SK-N-SH (cell line): ENCODE results near the gene ORMDL1. TPM values are rescaled to one million over a fixed set of nuclear protein-coding genes. Genes with fewer than 3 reads are reported as not detected.

Source experiments
- CTCF ChIA-PET: fragments of 300-600, 350-600 bp; formaldehyde crosslinking; extraction: SDS; loops from one replicate; lab custom pipeline; 2021; lab: Yijun Ruan, JAX
- POLR2A ChIA-PET: fragments of 350-600 bp; sonication (Branson Sonifier 250); formaldehyde crosslinking; extraction: SDS; loops from one replicate; lab custom pipeline; 2020; ENCODE audit warnings: antibody characterized with exemption, inconsistent platforms; lab: Yijun Ruan, JAX
- DNase-seq: peaks from one replicate; pipeline ENCODE4 v3.0.0; 2012
- H2AFZ ChIP-seq: fragments of 200-600 bp; sonication (generic); 2 replicates; pipeline ENCODE4 v1.8.1; 2016; ENCODE audit warnings: antibody characterized with exemption, mild to moderate bottlenecking, low read depth
- H3F3A ChIP-seq: fragments of 200-600 bp; sonication (generic); replicated peaks from 2 replicates; pipeline ENCODE3; 2016; ENCODE audit warnings: antibody characterized with exemption, mild to moderate bottlenecking; ENCODE audit not compliant: insufficient read depth
- H3K27ac ChIP-seq, 2 experiments: fragments of 200-500 bp in 1 of 2; fragments of 200-600 bp in 1 of 2; sonication (Bioruptor generic) in 1 of 2; sonication (generic), shearing (Covaris generic) in 1 of 2; 2 replicates each; pipeline versions ENCODE4 v1.5.1 to v1.6.1; 2014 to 2016; ENCODE audit warnings: low read depth in 2 of 2, inconsistent platforms in 1 of 2, low read length in 1 of 2, mild to moderate bottlenecking in 1 of 2, mixed read lengths in 1 of 2
- H3K27me3 ChIP-seq: fragments of 200-600 bp; sonication (generic), shearing (Covaris generic); 2 replicates; pipeline ENCODE4 v1.6.1; 2016; ENCODE audit warnings: mixed run types; ENCODE audit not compliant: insufficient read depth
- H3K36me3 ChIP-seq, 2 experiments: fragments of 200-500 bp in 1 of 2; fragments of 200-600 bp in 1 of 2; sonication (Bioruptor generic) in 1 of 2; sonication (generic) in 1 of 2; replicated peaks in 1 of 2; 2 replicates each; pipeline versions ENCODE3 to v1.5.1; 2014 to 2016; ENCODE audit warnings: low read length in 1 of 2, mild to moderate bottlenecking in 1 of 2; ENCODE audit not compliant: insufficient read depth in 2 of 2, control insufficient read depth in 1 of 2
- H3K4me1 ChIP-seq, 2 experiments: fragments of 200-500 bp in 1 of 2; fragments of 200-600 bp in 1 of 2; sonication (Bioruptor generic) in 1 of 2; sonication (generic), shearing (Covaris generic) in 1 of 2; 2 replicates each; pipeline versions ENCODE4 v1.5.1 to v1.6.1; 2014 to 2016; ENCODE audit warnings: low read depth in 1 of 2, low read length in 1 of 2, mixed run types in 1 of 2; ENCODE audit not compliant: insufficient read depth in 2 of 2, control insufficient read depth in 1 of 2
- H3K4me2 ChIP-seq: fragments of 200-600 bp; sonication (generic), shearing (Covaris generic); 2 replicates; pipeline ENCODE4 v1.6.1; 2017; ENCODE audit warnings: mixed run types
- H3K4me3 ChIP-seq, 2 experiments: fragments of 200-500 bp in 1 of 2; fragments of 200-600 bp in 1 of 2; sonication (Bioruptor generic) in 1 of 2; sonication (generic), shearing (Covaris generic) in 1 of 2; 2 replicates each; pipeline versions ENCODE4 v1.5.1 to v1.8.1; 2014 to 2016; ENCODE audit warnings: low read depth in 2 of 2, inconsistent platforms in 1 of 2, low read length in 1 of 2, mild to moderate bottlenecking in 1 of 2, mixed read lengths in 1 of 2, moderate library complexity in 1 of 2
- H3K79me2 ChIP-seq: fragments of 200-600 bp; sonication (generic); 2 replicates; pipeline ENCODE4 v1.8.1; 2017; ENCODE audit warnings: mild to moderate bottlenecking; ENCODE audit not compliant: insufficient read depth
- H3K9ac ChIP-seq: fragments of 200-600 bp; sonication (generic); 2 replicates; pipeline ENCODE4 v1.6.1; 2017; ENCODE audit warnings: mixed run types
- H3K9me2 ChIP-seq: fragments of 200-600 bp; sonication (generic); 2 replicates; pipeline ENCODE4 v1.6.1; 2017; ENCODE audit warnings: mixed run types
- H3K9me3 ChIP-seq: fragments of 200-600 bp; sonication (generic); 2 replicates; pipeline ENCODE4 v1.6.1; 2017; ENCODE audit warnings: mixed run types, mild to moderate bottlenecking, moderate library complexity
- H4K20me1 ChIP-seq: fragments of 200-600 bp; sonication (generic); 2 replicates; pipeline ENCODE4 v1.6.1; 2017; ENCODE audit warnings: mild to moderate bottlenecking, mixed run types; ENCODE audit not compliant: insufficient read depth
- CHD2 ChIP-seq: fragments of 150-350 bp; IDR thresholded peaks from 2 replicates; pipeline ENCODE4 v1.6.1; 2018; ENCODE audit warnings: low read length; ENCODE audit not compliant: partially characterized antibody
- ELF1 ChIP-seq: IDR thresholded peaks from 2 replicates; pipeline ENCODE4 v1.4.0; 2012
- EP300 ChIP-seq, 2 experiments: IDR thresholded peaks; 2 replicates each; pipeline versions ENCODE4 v1.4.0 to v1.6.1; 2012; ENCODE audit warnings: borderline replicate concordance in 1 of 2, low read depth in 1 of 2, low read length in 1 of 2
- FOSL2 ChIP-seq: IDR thresholded peaks from 2 replicates; pipeline ENCODE4 v1.4.0; 2012; ENCODE audit warnings: low read depth, mild to moderate bottlenecking, moderate library complexity, borderline replicate concordance
- GATA2 ChIP-seq: sonication (generic); formaldehyde crosslinking; IDR thresholded peaks from 2 replicates; pipeline ENCODE4 v1.5.0; 2020; ENCODE audit warnings: mild to moderate bottlenecking, missing genetic modification reagents
- MAX ChIP-seq: IDR thresholded peaks from 2 replicates; pipeline ENCODE4 v1.4.0; 2012; ENCODE audit warnings: low read depth
- NFIC ChIP-seq: IDR thresholded peaks from 2 replicates; pipeline ENCODE4 v1.4.0; 2012; ENCODE audit warnings: borderline replicate concordance
- PBX3 ChIP-seq: IDR thresholded peaks from 2 replicates; pipeline ENCODE4; 2012
- RCOR1 ChIP-seq: fragments of 150-350 bp; IDR thresholded peaks from 2 replicates; pipeline ENCODE4 v1.6.1; 2017; ENCODE audit warnings: antibody characterized with exemption, low read length
- RFX5 ChIP-seq: IDR thresholded peaks from 2 replicates; pipeline ENCODE4 v1.6.1; 2012; ENCODE audit warnings: mild to moderate bottlenecking, improper control_type of control experiment, low read length
- TAF1 ChIP-seq: IDR thresholded peaks from 2 replicates; pipeline ENCODE4 v1.6.1; 2012; ENCODE audit warnings: low read depth, mild to moderate bottlenecking, low read length, moderate library complexity, borderline replicate concordance
- TEAD4 ChIP-seq: IDR thresholded peaks from 2 replicates; pipeline ENCODE4 v1.4.0; 2012; ENCODE audit warnings: mild to moderate bottlenecking, borderline replicate concordance; ENCODE audit not compliant: insufficient read depth
- USF1 ChIP-seq: IDR thresholded peaks from 2 replicates; pipeline ENCODE4 v1.4.0; 2012; ENCODE audit warnings: low read depth, borderline replicate concordance
- ZBTB33 ChIP-seq: IDR thresholded peaks from 2 replicates; pipeline ENCODE4 v1.4.0; 2012; ENCODE audit warnings: low read depth, borderline replicate concordance
- WGBS: methylation state at CpG from one replicate; pipeline ENCODE4 v1.1.6; 2017; ENCODE audit warnings: low lambda C conversion rate; 5-methylcytosine and 5-hydroxymethylcytosine counted together
- polyA plus RNA-seq, 3 experiments: library from polyadenylated mRNA; depleted of rRNA; stranded (reverse); fragments of >200 nt; gene quantifications; 2 replicates each; pipeline ENCODE4 v1.2.3, GENCODE V29; 2012

Gene ORMDL1
- polyA plus RNA-seq, 1 of the 3 experiments (the other 2 are of a cell fraction) = 99.2 TPM

GRCh38 chr2:189829102-189829833 lies 45.1 kb upstream of the ORMDL1 start:
- H3K27me3 ChIP-seq = no peaks in the 10 kb centered on the region
- H4K20me1 ChIP-seq = no peaks in the 10 kb centered on the region
- no peak overlapping the region for H3K9ac ChIP-seq
- 92% methylated on average over 4 of the region's 4 CpGs for WGBS
- no peak overlapping the region for H3K27ac ChIP-seq
- no peak for TF ChIP-seq CHD2
- peak; percentile 23 for DNase-seq
- H3K9me2 ChIP-seq = no peaks in the 10 kb centered on the region
- no peaks in the 10 kb centered on the region for H3K79me2 ChIP-seq
- H3K4me3 ChIP-seq = no peak overlapping the region
- H2AFZ ChIP-seq = no peak overlapping the region
- H3K4me2 ChIP-seq = no peak overlapping the region
- ChIA-PET CTCF (interaction anchor here (0.6 kb wide), 1 partner anchor 234 kb away, joined by 3 read pairs; no protein-coding TSS in a partner anchor), POLR2A (no interaction called here)
- H3K9me3 ChIP-seq = no peaks in the 10 kb centered on the region
- peaks cover 7 to 14% of the 10 kb centered on the region in 2 experiments for H3K36me3 ChIP-seq
- peaks cover 2 to 8% of the 10 kb centered on the region in 2 experiments; a peak in 3 of 4 replicates for H3K4me1 ChIP-seq
- H3F3A ChIP-seq = no peaks in the 10 kb centered on the region

- Histone ChIP-seq H3K27me3 (no peaks in the 10 kb centered on the region), H3K9me2 (no peaks in the 10 kb centered on the region), H3K4me1 (peaks cover 2 to 14% of the 10 kb centered on the region in 2 experiments; a peak in 3 of 4 replicates), H3K79me2 (no peaks in the 10 kb centered on the region), H3F3A (peaks cover 5% of the 10 kb centered on the region), H3K4me3 (no peak overlapping the region), H3K27ac (no peak overlapping the region), H4K20me1 (no peaks in the 10 kb centered on the region), H3K36me3 (peaks cover 5 to 7% of the 10 kb centered on the region in 2 experiments), H3K9ac (no peak overlapping the region), H2AFZ (no peak overlapping the region)
- WGBS = 100% methylated on average over 5 of the region's 5 CpGs
- POLR2A ChIA-PET = no interaction called here
- CTCF ChIA-PET = no interaction called here
- TF ChIP-seq ZBTB33 (no peak), GATA2 (CRISPR knock-in tag) (no peak), NFIC (no peak), CHD2 (no peak), MAX (no peak), RFX5 (no peak), USF1 (no peak), PBX3 (no peak), ELF1 (no peak), EP300 (IDR thresholded peaks at IDR 0.05; ENCODE audit: borderline replicate concordance in 1 of 2, low read depth in 1 of 2, low read length in 1 of 2) (no peak), TEAD4 (no peak), FOSL2 (no peak), TAF1 (no peak), RCOR1 (no peak)
- TF ChIP-seq, all 33 proteins: peak for 0
- DNase-seq = no peak
- Histone ChIP-seq H3K9me3 (no peaks in the 10 kb centered on the region), H3K4me2 (no peak overlapping the region)
These were observed 41.9 kb upstream of the ORMDL1 start for GRCh38 chr2:189826039-189826438.
